HEK293 (cell line): Measurements from ENCODE around the gene TCF20.

Source experiments
- CTCF ChIA-PET: fragments of 350-600 bp; formaldehyde crosslinking; extraction: SDS; loops from one replicate; lab custom pipeline; 2021; ENCODE audit warnings: antibody characterized with exemption; lab: Yijun Ruan, JAX
- POLR2A ChIA-PET: fragments of 300-600 bp; formaldehyde crosslinking; extraction: SDS; loops from one replicate; lab custom pipeline; 2020; ENCODE audit warnings: antibody characterized with exemption, inconsistent platforms; lab: Yijun Ruan, JAX
- H3K27ac ChIP-seq: fragments of 200-500 bp; sonication (Bioruptor generic); 2 replicates; pipeline ENCODE4 v1.5.1; 2014; ENCODE audit warnings: low read depth, low read length, control low read depth, inconsistent platforms; ENCODE audit errors: extremely low read depth
- H3K36me3 ChIP-seq, 2 experiments: fragments of 200-500 bp in 1 of 2; sonication (Bioruptor generic) in 1 of 2; 1 replicate in 1 of 2; 2 replicates in 1 of 2; pipeline ENCODE4 v1.5.1; 2014 to 2017; ENCODE audit warnings: inconsistent platforms in 2 of 2, low read length in 2 of 2; ENCODE audit not compliant: control insufficient read depth in 2 of 2, insufficient read depth in 1 of 2
- H3K4me1 ChIP-seq: fragments of 200-500 bp; sonication (Bioruptor generic); 2 replicates; pipeline ENCODE4 v1.5.1; 2014; ENCODE audit warnings: mild to moderate bottlenecking, low read length, inconsistent platforms; ENCODE audit not compliant: control insufficient read depth, insufficient read depth
- H3K4me3 ChIP-seq: 2 replicates; pipeline ENCODE4 v1.5.1; 2011; ENCODE audit warnings: low read depth, mild to moderate bottlenecking, control low read depth, low read length, moderate library complexity
- H3K9me3 ChIP-seq: fragments of 200-500 bp; sonication (Bioruptor generic); 2 replicates; pipeline ENCODE4 v1.5.1; 2014; ENCODE audit warnings: low read depth, low read length, inconsistent platforms; ENCODE audit not compliant: control insufficient read depth, insufficient read depth
- HIC1 ChIP-seq: fragments of 450-650 bp; formaldehyde crosslinking; IDR thresholded peaks from 2 replicates; pipeline ENCODE4 v1.5.1; 2016; ENCODE audit warnings: missing biosample characterization, missing genetic modification characterization
- OVOL3 ChIP-seq: fragments of 450-650 bp; formaldehyde crosslinking; IDR thresholded peaks from 2 replicates; pipeline ENCODE4 v1.5.1; 2016; ENCODE audit warnings: missing biosample characterization, missing genetic modification characterization
- PATZ1 ChIP-seq: fragments of 450-650 bp; formaldehyde crosslinking; IDR thresholded peaks from 2 replicates; pipeline ENCODE4 v1.5.1; 2016; ENCODE audit warnings: missing biosample characterization, missing genetic modification characterization
- PBX3 ChIP-seq: sonication (generic); formaldehyde crosslinking; IDR thresholded peaks from 2 replicates; pipeline ENCODE4 v1.8.1; 2022; ENCODE audit warnings: mild to moderate bottlenecking, moderate library complexity, missing genetic modification reagents
- TRIM28 ChIP-seq: IDR thresholded peaks from 2 replicates; pipeline ENCODE4 v1.6.1; 2011; ENCODE audit warnings: low read length, control low read depth, borderline replicate concordance
- ZBTB20 ChIP-seq: fragments of 450-650 bp; formaldehyde crosslinking; IDR thresholded peaks from 2 replicates; pipeline ENCODE4 v1.5.1; 2016; ENCODE audit warnings: missing biosample characterization, missing genetic modification characterization
- ZEB2 ChIP-seq: fragments of 450-650 bp; formaldehyde crosslinking; IDR thresholded peaks from 2 replicates; pipeline ENCODE4 v1.5.1; 2016; ENCODE audit warnings: missing biosample characterization, missing genetic modification characterization
- ZIC2 ChIP-seq: fragments of 450-650 bp; formaldehyde crosslinking; IDR thresholded peaks from 2 replicates; pipeline ENCODE4 v1.5.1; 2016; ENCODE audit warnings: missing biosample characterization, missing genetic modification characterization
- ZNF174 ChIP-seq: fragments of 450-650 bp; formaldehyde crosslinking; IDR thresholded peaks from 2 replicates; pipeline ENCODE4 v1.5.0; 2017; ENCODE audit warnings: missing biosample characterization, mild to moderate bottlenecking, missing genetic modification characterization
- ZNF18 ChIP-seq: fragments of 450-650 bp; formaldehyde crosslinking; IDR thresholded peaks from 2 replicates; pipeline ENCODE4 v1.5.1; 2016; ENCODE audit warnings: missing biosample characterization, missing genetic modification characterization
- ZNF223 ChIP-seq: fragments of 450-650 bp; formaldehyde crosslinking; IDR thresholded peaks from 2 replicates; pipeline ENCODE4 v1.5.1; 2016; ENCODE audit warnings: missing biosample characterization, missing genetic modification characterization
- ZNF280D ChIP-seq: fragments of 450-650 bp; formaldehyde crosslinking; IDR thresholded peaks from 2 replicates; pipeline ENCODE4 v1.5.1; 2016; ENCODE audit warnings: missing biosample characterization, missing genetic modification characterization
- ZNF335 ChIP-seq: fragments of 450-650 bp; formaldehyde crosslinking; conservative IDR thresholded peaks from 2 replicates; pipeline ENCODE4 v1.5.1; 2016; ENCODE audit warnings: missing biosample characterization, missing genetic modification characterization
- ZNF362 ChIP-seq: fragments of 450-650 bp; formaldehyde crosslinking; IDR thresholded peaks from 2 replicates; pipeline ENCODE4 v1.5.1; 2016; ENCODE audit warnings: missing biosample characterization, missing genetic modification characterization
- ZNF596 ChIP-seq: fragments of 450-650 bp; IDR thresholded peaks from 2 replicates; pipeline ENCODE4 v1.5.0; 2018; ENCODE audit warnings: missing biosample characterization, mild to moderate bottlenecking, missing genetic modification characterization, moderate library complexity
- ZNF645 ChIP-seq: fragments of 450-650 bp; formaldehyde crosslinking; IDR thresholded peaks from 2 replicates; pipeline ENCODE4; 2016; ENCODE audit warnings: missing biosample characterization, missing genetic modification characterization
- ZNF654 ChIP-seq: fragments of 450-650 bp; formaldehyde crosslinking; IDR thresholded peaks from 2 replicates; pipeline ENCODE4 v1.5.1; 2016; ENCODE audit warnings: low read depth, missing biosample characterization, missing genetic modification characterization
- ZNF776 ChIP-seq: fragments of 450-650 bp; formaldehyde crosslinking; IDR thresholded peaks from 2 replicates; pipeline ENCODE4 v1.5.0; 2017; ENCODE audit warnings: missing biosample characterization, missing genetic modification characterization, borderline replicate concordance

Gene TCF20

GRCh38 chr22:42314709-42315391 lies 44.4 kb upstream of the TCF20 start:
- Histone ChIP-seq H3K9me3 (no peaks in the 10 kb centered on the region), H3K27ac (no peak overlapping the region), H3K4me3 (no peak overlapping the region), H3K36me3 (no peaks in the 10 kb centered on the region), H3K4me1 (peaks cover 17% of the 10 kb centered on the region)
- peak; percentile 76 for TF ChIP-seq ZIC2
- TF ChIP-seq ZNF645 (tag by site-specific recombination), result no peak
- TF ChIP-seq ZNF18, result no peak
- no peak for TF ChIP-seq OVOL3
- ChIA-PET POLR2A (interaction anchor here (1.3 kb wide), 1 partner anchor 54 kb away, joined by 3 read pairs; no protein-coding TSS in a partner anchor), CTCF (interaction anchor here (0.5 to 3.0 kb wide), 10 partner anchors 11 to 234 kb away, joined by 3 to 13 read pairs (median 4); partner anchors contain the start of gene NDUFA6)

- Histone ChIP-seq H3K4me1 (peaks cover 17% of the 10 kb centered on the region), H3K9me3 (no peaks in the 10 kb centered on the region)
- POLR2A ChIA-PET, result interaction anchor here (1.0 to 1.3 kb wide), 3 partner anchors 38 to 55 kb away, joined by 3 to 4 read pairs (median 3); no protein-coding TSS in a partner anchor
- TF ChIP-seq PBX3 (CRISPR knock-in tag) (0 out of 2 replicates have a peak, but pooled peaks have one; percentile 37), ZNF776 (no peak), ZNF223 (tag by site-specific recombination) (no peak), ZIC2 (peak; percentile 67), PATZ1 (tag by site-specific recombination) (0 out of 2 replicates have a peak, but pooled peaks have one; percentile 34), ZNF280D (tag by site-specific recombination) (no peak), ZNF362 (no peak), TRIM28 (0 out of 2 replicates have a peak, but pooled peaks have one; percentile 29), ZNF335 (peak; percentile 65), ZNF596 (tag by site-specific recombination) (no peak), ZBTB20 (tag by site-specific recombination) (peak; percentile 48; the same call in 1 of the 2 replicates), ZNF174 (tag by site-specific recombination) (no peak), ZNF654 (tag by site-specific recombination) (no peak; the same call in 1 of the 2 replicates), ZEB2 (tag by site-specific recombination) (0 out of 2 replicates have a peak, but pooled peaks have one; percentile 25), HIC1 (tag by site-specific recombination) (peak; percentile 59; the same call in 1 of the 2 replicates)
Observed at GRCh38 chr22:42313804-42314581, 43.5 kb upstream of the TCF20 start.

More at GRCh38 chr22:42313804-42314581, 43.5 kb upstream of the TCF20 start:
- Histone ChIP-seq H3K27ac (no peak overlapping the region; the same call in 1 of the 2 replicates), H3K36me3 (no peaks in the 10 kb centered on the region), H3K4me3 (no peak overlapping the region)
- CTCF ChIA-PET, result interaction anchor here (0.5 to 3.0 kb wide), 14 partner anchors 10 to 256 kb away, joined by 3 to 13 read pairs (median 3); partner anchors contain the start of gene NDUFA6
